Measurements from ENCODE around the gene OSBPL1A.

Gene OSBPL1A

GRCh38 chr18:24238387-24238786 is 159.2 kb downstream of the OSBPL1A start:
- Histone ChIP-seq H3K27ac (no peak overlapping the region), H3K4me3 (no peak overlapping the region)

GRCh38 chr18:24234850-24235418 is 162.7 kb downstream of the OSBPL1A start:
- H3K4me3 ChIP-seq = no peak overlapping the region
- H3K27ac ChIP-seq = no peak overlapping the region

GRCh38 chr18:24234330-24234729 is 163.3 kb downstream of the OSBPL1A start:
- Histone ChIP-seq H3K4me3 (no peak overlapping the region), H3K27ac (no peak overlapping the region)

- H3K27ac ChIP-seq = no peak overlapping the region
- no peak overlapping the region for H3K4me3 ChIP-seq
These were observed 164.8 kb downstream of the OSBPL1A start for GRCh38 chr18:24232800-24233199.

GRCh38 chr18:24231773-24232735 is 165.6 kb downstream of the OSBPL1A start:
- no peak overlapping the region for H3K4me3 ChIP-seq
- H3K27ac ChIP-seq = no peak overlapping the region

GRCh38 chr18:24230766-24231165 is 166.9 kb downstream of the OSBPL1A start:
- no peak overlapping the region for H3K4me3 ChIP-seq
- H3K27ac ChIP-seq = no peak overlapping the region

GRCh38 chr18:24228667-24229041 is 169.0 kb downstream of the OSBPL1A start:
- no peak overlapping the region for H3K4me3 ChIP-seq
- no peak overlapping the region for H3K27ac ChIP-seq

- Histone ChIP-seq H3K27ac (no peak overlapping the region), H3K4me3 (no peak overlapping the region)
These were observed 169.5 kb downstream of the OSBPL1A start for GRCh38 chr18:24227977-24228666.

- Histone ChIP-seq H3K27ac (no peak overlapping the region), H3K4me3 (no peak overlapping the region)
These were observed 177.3 kb downstream of the OSBPL1A start for GRCh38 chr18:24220318-24220688.

GRCh38 chr18:24219561-24220317 is 177.9 kb downstream of the OSBPL1A start:
- H3K4me3 ChIP-seq = no peak overlapping the region
- H3K27ac ChIP-seq = no peak overlapping the region

- no peak overlapping the region for H3K4me3 ChIP-seq
- no peak overlapping the region for H3K27ac ChIP-seq
These were observed 182.7 kb downstream of the OSBPL1A start for GRCh38 chr18:24214913-24215312.

- Histone ChIP-seq H3K4me3 (no peak overlapping the region), H3K27ac (no peak overlapping the region)
These were observed 183.5 kb downstream of the OSBPL1A start for GRCh38 chr18:24214144-24214543.

GRCh38 chr18:24212939-24213338 is 184.7 kb downstream of the OSBPL1A start:
- Histone ChIP-seq H3K4me3 (no peak overlapping the region), H3K27ac (no peak overlapping the region)

- H3K27ac ChIP-seq = no peak overlapping the region
These were observed 188.1 kb downstream of the OSBPL1A start for GRCh38 chr18:24209558-24209957.

GRCh38 chr18:24208270-24209035 is 189.2 kb downstream of the OSBPL1A start:
- Histone ChIP-seq H3K4me3 (no peak overlapping the region), H3K27ac (no peak overlapping the region)

More at GRCh38 chr18:24209558-24209957, 188.1 kb downstream of the OSBPL1A start:
- H3K4me3 ChIP-seq = no peak overlapping the region

- no peak overlapping the region for H3K4me3 ChIP-seq
- H3K27ac ChIP-seq = no peak overlapping the region
These were observed 192.7 kb downstream of the OSBPL1A start for GRCh38 chr18:24204904-24205303.

- Histone ChIP-seq H3K27ac (no peak overlapping the region), H3K4me3 (no peak overlapping the region)
These were observed 195.6 kb downstream of the OSBPL1A start for GRCh38 chr18:24201699-24202687.

All from skin epidermis (tissue), 12 donors.